Measurements from ENCODE around the gene BCL3. TPM values are rescaled to one million over a fixed set of nuclear protein-coding genes. Genes with fewer than 3 reads are reported as not detected.
A peak's percentile ranks its signal among the peaks of the same experiment; 100 is the strongest.

The BCL3 gene
- total and polyA plus RNA-seq, 2 of the 13 experiments (the other 11 are each of a cell fraction or from before 2014, with no cell fraction given) = 2.3 to 4.0 TPM

DNA sequence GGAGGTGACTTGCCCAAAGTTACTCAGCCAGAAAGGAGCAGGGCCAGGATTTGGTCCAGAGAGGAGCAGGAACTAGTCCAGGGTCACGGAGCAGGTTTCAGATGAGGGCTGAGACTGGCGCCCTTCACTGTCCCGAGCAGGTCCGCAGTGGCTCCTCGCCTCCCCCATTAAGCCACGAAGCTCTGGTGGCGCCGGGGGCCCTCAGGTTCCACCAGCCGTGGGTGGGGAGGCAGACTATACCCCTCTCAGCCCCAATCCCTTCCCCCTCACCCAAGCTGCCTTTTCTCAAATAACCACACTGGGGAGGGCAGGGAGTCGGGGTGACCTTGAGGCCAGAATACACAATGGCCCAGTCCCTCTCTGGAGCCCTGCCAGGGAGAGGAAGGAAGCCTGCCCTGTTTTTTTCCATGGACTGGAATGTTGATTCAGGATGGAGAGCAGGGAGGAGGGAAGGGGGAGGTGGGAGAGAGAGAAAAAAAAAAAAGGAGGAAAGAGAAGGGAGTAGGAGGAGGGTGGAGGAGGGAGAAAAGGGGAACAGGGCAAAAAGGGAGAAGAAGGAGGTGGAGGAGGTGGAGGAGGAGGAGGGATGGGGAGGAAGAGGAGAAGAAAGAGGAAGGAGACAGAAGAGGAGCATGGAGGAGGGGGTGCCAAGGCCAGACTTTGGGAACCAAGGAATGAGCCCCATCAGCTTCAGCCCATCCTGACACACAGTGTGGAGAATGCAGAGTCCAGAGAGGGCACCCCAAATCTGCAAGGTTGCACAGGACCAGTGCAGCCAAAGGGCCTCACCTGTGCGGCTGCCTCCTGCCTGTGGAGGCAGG is 29.9 kb upstream of the BCL3 start (continued):
- TF ChIP-seq, protein P1, sequence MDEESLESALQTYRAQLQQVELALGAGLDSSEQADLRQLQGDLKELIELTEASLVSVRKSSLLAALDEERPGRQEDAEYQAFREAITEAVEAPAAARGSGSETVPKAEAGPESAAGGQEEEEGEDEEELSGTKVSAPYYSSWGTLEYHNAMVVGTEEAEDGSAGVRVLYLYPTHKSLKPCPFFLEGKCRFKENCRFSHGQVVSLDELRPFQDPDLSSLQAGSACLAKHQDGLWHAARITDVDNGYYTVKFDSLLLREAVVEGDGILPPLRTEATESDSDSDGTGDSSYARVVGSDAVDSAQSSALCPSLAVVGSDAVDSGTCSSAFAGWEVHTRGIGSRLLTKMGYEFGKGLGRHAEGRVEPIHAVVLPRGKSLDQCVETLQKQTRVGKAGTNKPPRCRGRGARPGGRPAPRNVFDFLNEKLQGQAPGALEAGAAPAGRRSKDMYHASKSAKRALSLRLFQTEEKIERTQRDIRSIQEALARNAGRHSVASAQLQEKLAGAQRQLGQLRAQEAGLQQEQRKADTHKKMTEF (CRISPR knock-in tag; IDR thresholded peaks at IDR 0.05) = peak; percentile 47; the same call in 1 of the 2 replicates
- TF ChIP-seq SP140L (CRISPR knock-in tag; IDR thresholded peaks at IDR 0.05; ENCODE audit: borderline replicate concordance) = no peak
- TF ChIP-seq ZNF280D (CRISPR knock-in tag; IDR thresholded peaks at IDR 0.05) = peak; percentile 48; the same call in 1 of the 2 replicates
- no peak for TF ChIP-seq ZNF704 (CRISPR knock-in tag; IDR thresholded peaks at IDR 0.05; ENCODE audit: borderline replicate concordance)
- TF ChIP-seq SAP130 (CRISPR knock-in tag; IDR thresholded peaks at IDR 0.05; ENCODE audit: low read depth) = peak; percentile 84
- TF ChIP-seq ZNF326 (CRISPR knock-in tag; IDR thresholded peaks at IDR 0.05; ENCODE audit: borderline replicate concordance) = no peak
- no peak for TF ChIP-seq ZNF777 (CRISPR knock-in tag; IDR thresholded peaks at IDR 0.05)
- peak; percentile 74; the same call in 1 of the 2 replicates for TF ChIP-seq CBX5 (CRISPR knock-in tag; IDR thresholded peaks at IDR 0.05; ENCODE audit: borderline replicate concordance)
- 0 out of 2 replicates have a peak, but pooled peaks have one; percentile 4 for TF ChIP-seq NFE2L2 (IDR thresholded peaks at IDR 0.05; ENCODE audit: low read length)
- TF ChIP-seq ARNT (IDR thresholded peaks at IDR 0.05) = no peak
- peak; percentile 85 for TF ChIP-seq ARID5B (CRISPR knock-in tag; IDR thresholded peaks at IDR 0.05)
- no peak for TF ChIP-seq SP2 (CRISPR knock-in tag; IDR thresholded peaks at IDR 0.05)
- no peak for TF ChIP-seq ZNF75D (CRISPR knock-in tag; IDR thresholded peaks at IDR 0.05; ENCODE audit: borderline replicate concordance)
- TF ChIP-seq, protein P2, sequence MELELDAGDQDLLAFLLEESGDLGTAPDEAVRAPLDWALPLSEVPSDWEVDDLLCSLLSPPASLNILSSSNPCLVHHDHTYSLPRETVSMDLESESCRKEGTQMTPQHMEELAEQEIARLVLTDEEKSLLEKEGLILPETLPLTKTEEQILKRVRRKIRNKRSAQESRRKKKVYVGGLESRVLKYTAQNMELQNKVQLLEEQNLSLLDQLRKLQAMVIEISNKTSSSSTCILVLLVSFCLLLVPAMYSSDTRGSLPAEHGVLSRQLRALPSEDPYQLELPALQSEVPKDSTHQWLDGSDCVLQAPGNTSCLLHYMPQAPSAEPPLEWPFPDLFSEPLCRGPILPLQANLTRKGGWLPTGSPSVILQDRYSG (CRISPR knock-in tag; IDR thresholded peaks at IDR 0.05) = no peak
- peak; percentile 73 for TF ChIP-seq HDAC2 (CRISPR knock-in tag; IDR thresholded peaks at IDR 0.05)
- TF ChIP-seq PREB (CRISPR knock-in tag; IDR thresholded peaks at IDR 0.05) = no peak
- TF ChIP-seq KLF13 (CRISPR knock-in tag; IDR thresholded peaks at IDR 0.05) = no peak
